GM18507 (cell line): ENCODE data around the gene SPCS1.
"Not testable (repeated sequence)": the region's sequence is repeated elsewhere in the genome, so short reads cannot be mapped to it uniquely, and the experiment has no call there.

Experiments
- DNase-seq: peaks from one replicate; pipeline ENCODE4 v3.0.0; 2011; ENCODE audit warnings: low read depth; ENCODE audit not compliant: insufficient read length; ENCODE audit errors: extremely low spot score
- FAIRE-seq: peaks from 2 replicates; lab custom pipeline; 2011; peaks lifted over from hg19 to GRCh38; lab: Jason Lieb, UNC

Gene SPCS1

GRCh38 chr3:52705688-52706686 is at the start of gene SPCS1, which contains the start of gene GLT8D1:
TSS of gene SPCS1 (plus strand) at chr3:52706106. CDS start at chr3:52706247, 141 bp downstream.
TSS of gene GLT8D1 (minus strand) at chr3:52705791. CDS start at chr3:52700460, 5,331 bp downstream.
- DNase-seq (peak; percentile 71), FAIRE-seq (peak; percentile 62)

DNA sequence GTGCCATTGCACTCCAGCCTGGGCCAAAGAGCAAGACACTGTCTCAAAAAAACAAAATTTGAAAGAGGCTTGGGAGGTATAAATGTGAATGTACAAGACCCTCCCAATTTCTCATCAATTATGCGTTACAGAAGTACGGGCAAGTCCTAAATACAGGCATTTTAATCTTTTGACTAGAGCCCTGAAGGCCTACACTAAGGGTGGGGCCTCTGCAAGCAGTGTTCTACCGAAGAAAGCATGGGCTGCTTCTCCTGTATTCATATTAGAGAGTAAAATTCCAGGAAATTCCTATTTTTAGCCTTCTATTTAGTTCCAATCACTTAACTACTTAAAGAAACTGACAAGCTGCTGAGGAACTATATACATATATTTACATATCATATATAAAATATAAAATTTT is 45.9 kb upstream of the SPCS1 start:
- DNase-seq (no peak), FAIRE-seq (no peak)

GRCh38 chr3:52663098-52663497 is 42.8 kb upstream of the SPCS1 start:
- DNase-seq, result no peak
- no peak for FAIRE-seq

DNA sequence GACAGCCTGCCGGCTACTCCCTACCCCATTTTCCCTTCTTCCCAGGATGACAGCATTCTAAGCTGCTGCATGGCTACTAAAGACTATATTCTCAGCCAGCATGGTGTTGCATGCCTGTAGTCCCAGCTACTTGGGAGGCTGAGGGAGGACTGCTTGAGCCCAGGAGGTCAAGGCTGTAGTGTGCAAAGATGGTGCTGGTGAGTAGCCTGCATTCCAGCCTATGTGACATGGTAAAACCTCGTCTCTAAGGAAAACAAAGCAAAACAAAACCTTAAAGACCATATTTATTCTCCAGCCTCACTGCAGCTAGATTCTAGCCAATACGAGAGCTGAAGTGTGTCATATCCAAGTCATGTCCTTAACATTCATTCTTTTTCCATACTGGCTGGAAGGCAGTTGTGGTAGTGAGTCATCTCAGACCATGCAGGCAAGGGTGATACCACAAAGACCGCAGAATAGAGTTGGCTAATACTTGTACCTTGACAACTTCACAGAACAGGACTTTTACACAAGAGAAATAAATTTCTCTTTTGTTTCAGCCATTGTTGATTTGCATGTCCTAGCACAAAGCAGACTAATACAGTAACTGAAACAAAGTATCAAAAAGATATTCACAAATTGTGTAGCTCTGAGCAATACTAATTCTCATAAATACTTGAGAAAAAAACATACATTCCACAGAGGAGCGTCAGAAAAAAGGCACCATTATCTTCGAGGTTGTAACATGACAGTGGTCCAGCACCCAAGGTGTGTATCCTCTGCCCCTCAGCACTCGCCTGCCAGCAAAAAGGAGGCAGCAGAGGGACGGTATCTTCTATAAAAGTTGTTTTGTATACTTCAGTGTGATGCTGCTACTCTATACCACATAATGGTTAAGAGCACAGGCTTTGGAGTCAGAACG is 35.0 kb upstream of the SPCS1 start:
- DNase-seq, result peak; percentile 11
- peak; percentile 74 for FAIRE-seq

DNA sequence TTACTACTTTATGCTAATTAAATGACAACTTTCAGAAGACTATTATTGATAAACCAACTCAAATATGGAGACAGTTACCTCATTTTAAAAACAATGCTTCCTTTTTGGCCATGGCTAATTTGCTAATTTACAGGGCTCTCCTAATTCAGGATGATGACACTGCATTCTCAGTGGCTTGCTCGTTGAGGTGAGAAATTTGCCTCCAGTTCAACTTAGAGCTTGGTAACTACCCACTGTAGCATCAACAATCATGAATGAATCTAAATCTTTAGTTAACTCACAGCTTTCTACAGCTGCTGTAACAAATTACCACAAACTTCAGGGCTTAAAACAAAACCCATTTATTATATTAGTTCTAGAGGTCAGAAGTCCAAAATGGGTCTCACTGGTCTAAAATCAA is 34.2 kb upstream of the SPCS1 start:
- DNase-seq (no peak), FAIRE-seq (peak; percentile 15)

GRCh38 chr3:52676201-52676600 is 29.7 kb upstream of the SPCS1 start:
- not testable (repeated sequence) for FAIRE-seq, DNase-seq

DNA sequence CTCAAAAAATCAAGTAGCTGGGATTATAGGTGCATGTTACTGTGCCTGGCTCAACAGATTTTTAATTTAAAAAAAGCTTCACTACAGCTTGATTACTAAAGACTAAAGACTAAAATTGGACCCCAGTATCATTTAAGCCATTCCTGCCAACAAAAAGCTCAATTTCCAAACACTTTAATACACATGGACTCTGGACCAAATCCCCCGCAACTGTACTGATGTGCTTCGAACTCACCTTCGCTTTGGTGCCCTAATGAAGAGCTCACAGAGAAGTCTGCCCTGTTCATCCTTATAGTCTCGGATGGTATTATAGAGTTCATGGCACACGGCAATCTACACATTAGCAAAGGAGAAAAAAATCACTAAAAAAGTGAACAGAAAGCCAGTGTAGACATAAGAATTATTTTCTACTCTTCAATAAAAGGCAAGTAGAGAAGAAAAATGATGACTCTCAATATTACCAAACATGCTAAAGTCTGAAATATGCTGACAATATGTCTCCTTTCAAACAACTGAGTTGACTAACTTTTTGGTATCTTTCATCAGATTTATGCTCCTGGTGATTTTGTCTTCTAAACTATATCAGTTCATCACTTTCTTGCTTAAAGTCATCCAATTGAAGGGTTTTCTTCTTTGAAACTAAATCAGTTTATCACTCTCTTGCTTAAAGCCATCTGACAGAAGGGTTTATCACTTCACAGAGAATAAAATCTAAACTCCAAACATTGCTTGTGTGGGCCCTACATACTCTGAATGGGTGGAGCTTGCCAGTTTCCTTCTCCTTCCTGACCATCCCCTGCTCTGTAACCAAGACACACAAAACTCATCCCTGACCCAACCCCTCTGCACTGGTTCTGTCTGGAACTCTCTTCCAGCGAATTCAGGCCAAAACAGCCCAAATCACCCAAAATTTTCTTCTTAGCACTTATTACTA is 27.4 kb upstream of the SPCS1 start:
- no peak for FAIRE-seq

DNA sequence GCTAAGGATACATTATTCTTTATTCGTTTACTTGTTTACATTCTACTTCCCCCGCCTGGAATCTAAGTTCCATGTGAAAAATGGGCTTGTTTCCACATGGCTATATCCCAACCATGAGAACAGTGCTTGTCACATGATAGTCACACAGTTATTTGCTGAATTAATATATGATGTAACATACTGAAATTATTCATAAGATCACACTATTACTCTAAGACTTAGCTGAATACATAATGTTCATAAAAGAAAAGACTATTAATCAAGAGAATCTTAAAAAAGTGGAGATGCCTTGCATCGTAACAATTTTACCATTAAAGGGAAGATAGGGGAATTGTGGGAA is 26.7 kb upstream of the SPCS1 start:
- no peak for FAIRE-seq
- DNase-seq, result no peak

More for the DNA sequence above, 27.4 kb upstream of the SPCS1 start:
- DNase-seq, result no peak

DNA sequence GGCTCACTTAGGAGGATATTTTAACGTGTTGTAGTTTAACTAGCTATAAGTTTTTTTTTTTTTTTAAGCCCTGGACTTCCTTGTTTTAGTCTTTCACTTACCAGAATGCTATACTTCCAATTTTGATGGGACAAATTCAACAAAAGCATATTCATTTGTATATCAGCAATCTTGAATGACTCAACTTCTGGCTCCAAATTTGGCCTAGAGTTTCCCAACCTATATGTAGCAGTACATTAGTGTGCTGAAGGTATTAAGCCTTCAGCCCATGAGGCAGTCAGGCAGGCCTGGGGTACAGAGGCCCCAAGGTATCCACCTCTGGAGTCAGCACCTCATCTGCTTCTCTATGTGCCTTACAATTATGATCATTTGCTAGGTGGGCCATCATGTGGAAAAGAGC is 26.1 kb upstream of the SPCS1 start:
- DNase-seq, result no peak
- no peak for FAIRE-seq

DNA sequence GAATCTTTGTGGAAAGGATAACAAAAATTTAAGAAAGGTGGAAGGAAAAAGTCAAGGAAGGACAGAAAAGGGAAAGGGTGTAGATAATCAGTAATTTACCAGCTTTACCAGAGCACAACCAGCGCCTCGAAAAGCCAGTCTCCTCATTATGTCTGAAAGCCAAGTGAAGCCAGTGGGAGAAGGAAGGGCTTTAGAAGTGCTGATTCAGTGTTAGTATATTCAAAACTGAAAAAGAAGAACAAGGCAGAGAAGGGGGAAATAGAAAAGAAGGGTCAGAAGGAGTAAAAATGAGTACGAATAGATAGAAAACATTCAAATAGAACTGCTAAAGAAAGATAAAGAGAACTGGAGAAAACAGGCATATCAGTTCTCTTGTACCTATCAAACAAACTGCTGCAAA is 24.3 kb upstream of the SPCS1 start:
- no peak for FAIRE-seq
- DNase-seq, result no peak

GRCh38 chr3:52682016-52682415 is 23.9 kb upstream of the SPCS1 start:
- DNase-seq (no peak), FAIRE-seq (peak; percentile 53)

- no peak for DNase-seq
- no peak for FAIRE-seq
Observed at GRCh38 chr3:52683611-52684010, 22.3 kb upstream of the SPCS1 start.

- no peak for DNase-seq
- FAIRE-seq, result no peak
Observed at GRCh38 chr3:52684184-52684583, 21.7 kb upstream of the SPCS1 start.

GRCh38 chr3:52685285-52685708 is 20.6 kb upstream of the SPCS1 start:
- FAIRE-seq (no peak), DNase-seq (peak; percentile 78)

GRCh38 chr3:52685709-52686691 is 19.9 kb upstream of the SPCS1 start, which contains the start of the genes GNL3 and PBRM1:
TSS of gene GNL3 (plus strand) at chr3:52686032. CDS start at chr3:52686093, 61 bp downstream.
TSS of gene PBRM1 (minus strand) at chr3:52685913.
- peak; percentile 97 for FAIRE-seq
- peak; percentile 85 for DNase-seq

DNA sequence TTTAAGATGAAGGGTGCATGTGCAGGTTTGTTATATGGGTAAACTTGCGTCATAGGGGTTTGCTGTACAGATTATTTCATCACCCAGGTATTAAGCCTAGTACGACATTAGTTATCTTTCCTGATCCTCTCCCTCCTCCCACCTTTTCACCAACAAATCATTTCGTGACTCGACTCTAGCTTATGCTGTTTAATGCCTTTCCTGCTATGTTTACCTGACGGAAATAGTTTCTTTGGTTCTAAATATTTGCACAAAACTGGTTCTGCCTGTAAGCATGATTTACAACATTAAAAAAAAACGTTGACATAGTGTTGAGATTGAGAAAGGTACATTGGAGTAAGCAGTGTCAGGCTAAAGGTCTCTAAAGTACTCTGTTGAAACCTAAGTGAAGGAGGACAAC is 17.6 kb upstream of the SPCS1 start:
- DNase-seq (no peak), FAIRE-seq (no peak)

GRCh38 chr3:52689151-52689550 is 16.8 kb upstream of the SPCS1 start:
- no peak for DNase-seq
- FAIRE-seq, result no peak

DNA sequence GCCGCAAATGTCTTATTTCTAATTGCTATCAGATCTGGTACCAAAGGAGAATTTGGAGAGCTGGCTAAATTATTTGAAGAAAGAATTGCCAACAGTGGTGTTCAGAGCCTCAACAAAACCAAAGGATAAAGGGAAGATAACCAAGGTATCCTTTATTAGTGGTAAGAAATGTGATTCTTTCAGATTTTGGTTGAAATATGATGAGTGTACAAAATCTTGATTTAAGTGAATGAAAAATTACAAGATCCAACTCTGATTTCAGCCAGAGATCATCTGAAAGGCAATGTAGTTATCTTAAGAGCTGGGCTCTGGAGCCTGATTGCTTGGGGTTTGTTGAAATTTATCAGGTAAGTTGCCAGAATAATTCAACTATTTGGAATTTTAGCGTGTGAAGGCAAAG is 15.3 kb upstream of the SPCS1 start:
- no peak for FAIRE-seq
- DNase-seq, result no peak
